Fibroblast of mammary gland (primary cell): ENCODE data around the gene MRPL16.

ENCODE experiments used
- DNase-seq: peaks from one replicate; pipeline ENCODE4 v3.0.0-alpha.2; 2010; ENCODE audit warnings: low read depth
- H3K4me3 ChIP-seq: 2 replicates; pipeline ENCODE4 v1.5.1; 2011; ENCODE audit warnings: low read depth, mild to moderate bottlenecking, low read length, moderate library complexity; ENCODE audit not compliant: control insufficient read depth
- TF ChIP-seq, protein P1 (sequence below): conservative IDR thresholded peaks from 2 replicates; pipeline ENCODE4 v1.5.1; 2011; ENCODE audit warnings: low read depth, low read length, inconsistent platforms; ENCODE audit not compliant: control insufficient read depth, insufficient read depth

The MRPL16 gene

GRCh38 chr11:59769828-59770227 is 40.8 kb downstream of the MRPL16 start:
- TF ChIP-seq, protein P1, sequence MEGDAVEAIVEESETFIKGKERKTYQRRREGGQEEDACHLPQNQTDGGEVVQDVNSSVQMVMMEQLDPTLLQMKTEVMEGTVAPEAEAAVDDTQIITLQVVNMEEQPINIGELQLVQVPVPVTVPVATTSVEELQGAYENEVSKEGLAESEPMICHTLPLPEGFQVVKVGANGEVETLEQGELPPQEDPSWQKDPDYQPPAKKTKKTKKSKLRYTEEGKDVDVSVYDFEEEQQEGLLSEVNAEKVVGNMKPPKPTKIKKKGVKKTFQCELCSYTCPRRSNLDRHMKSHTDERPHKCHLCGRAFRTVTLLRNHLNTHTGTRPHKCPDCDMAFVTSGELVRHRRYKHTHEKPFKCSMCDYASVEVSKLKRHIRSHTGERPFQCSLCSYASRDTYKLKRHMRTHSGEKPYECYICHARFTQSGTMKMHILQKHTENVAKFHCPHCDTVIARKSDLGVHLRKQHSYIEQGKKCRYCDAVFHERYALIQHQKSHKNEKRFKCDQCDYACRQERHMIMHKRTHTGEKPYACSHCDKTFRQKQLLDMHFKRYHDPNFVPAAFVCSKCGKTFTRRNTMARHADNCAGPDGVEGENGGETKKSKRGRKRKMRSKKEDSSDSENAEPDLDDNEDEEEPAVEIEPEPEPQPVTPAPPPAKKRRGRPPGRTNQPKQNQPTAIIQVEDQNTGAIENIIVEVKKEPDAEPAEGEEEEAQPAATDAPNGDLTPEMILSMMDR, result no peak
- H3K4me3 ChIP-seq, result no peak overlapping the region

DNA sequence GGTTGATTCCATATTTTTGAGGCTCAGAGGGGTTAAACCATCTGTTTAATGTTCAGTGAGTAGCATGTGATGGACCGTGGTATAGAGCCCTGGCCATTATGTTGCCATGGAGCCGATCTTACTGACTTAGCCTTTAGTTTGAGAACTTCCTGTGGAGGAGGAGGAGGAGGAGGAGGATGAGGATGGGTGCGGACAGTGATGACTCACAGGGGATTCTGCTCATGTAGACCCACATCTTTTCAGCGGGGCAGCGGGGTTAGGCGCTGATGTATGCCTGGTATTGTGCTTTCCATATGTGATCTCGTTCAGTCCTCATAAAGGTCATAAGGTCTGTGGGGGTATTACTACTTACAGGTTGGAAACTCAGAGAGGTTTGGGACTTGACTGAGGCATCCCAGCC is 41.5 kb downstream of the MRPL16 start:
- DNase-seq, result peak; percentile 20
- TF ChIP-seq, protein P1, result no peak
- no peak overlapping the region for H3K4me3 ChIP-seq

More at GRCh38 chr11:59769828-59770227, 40.8 kb downstream of the MRPL16 start:
- no peak for DNase-seq

- no peak for DNase-seq
- TF ChIP-seq, protein P1, result no peak
- H3K4me3 ChIP-seq, result no peak overlapping the region
These were observed 43.4 kb downstream of the MRPL16 start for GRCh38 chr11:59767225-59767611.

DNA sequence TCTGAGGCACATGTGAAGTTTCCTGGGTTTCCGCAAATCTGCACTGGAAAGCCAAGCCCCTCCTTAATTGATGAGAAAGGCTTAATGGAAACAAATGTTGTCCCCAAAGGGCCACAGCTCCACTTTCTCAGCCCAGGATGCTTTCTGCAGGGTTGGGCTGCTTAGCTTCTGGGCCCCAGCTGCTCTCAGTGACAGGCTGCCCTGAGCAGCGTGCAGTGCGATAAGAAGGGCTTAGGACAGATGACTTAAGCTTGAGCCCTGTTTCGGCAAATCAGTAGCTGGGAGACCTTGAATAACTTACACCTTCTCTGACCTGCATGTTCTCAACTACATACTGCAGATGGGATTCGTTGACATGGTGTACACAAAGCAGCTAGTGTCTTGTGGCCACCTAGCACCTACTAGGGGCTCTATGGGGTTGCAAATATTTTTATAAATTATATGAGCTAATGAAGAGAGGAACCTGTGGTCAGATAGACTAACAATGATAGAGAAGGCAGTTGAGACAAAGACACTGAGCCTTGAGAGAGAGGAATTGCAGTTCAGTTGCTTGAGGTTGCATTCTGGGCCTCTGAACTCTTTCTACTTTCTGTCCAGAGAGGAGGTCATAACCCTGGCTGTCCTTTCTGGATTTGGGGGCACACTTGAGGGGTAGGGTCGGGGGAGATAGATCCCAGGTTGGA is 43.9 kb downstream of the MRPL16 start:
- H3K4me3 ChIP-seq, result no peak overlapping the region
- no peak for DNase-seq
- TF ChIP-seq, protein P1, result no peak

DNA sequence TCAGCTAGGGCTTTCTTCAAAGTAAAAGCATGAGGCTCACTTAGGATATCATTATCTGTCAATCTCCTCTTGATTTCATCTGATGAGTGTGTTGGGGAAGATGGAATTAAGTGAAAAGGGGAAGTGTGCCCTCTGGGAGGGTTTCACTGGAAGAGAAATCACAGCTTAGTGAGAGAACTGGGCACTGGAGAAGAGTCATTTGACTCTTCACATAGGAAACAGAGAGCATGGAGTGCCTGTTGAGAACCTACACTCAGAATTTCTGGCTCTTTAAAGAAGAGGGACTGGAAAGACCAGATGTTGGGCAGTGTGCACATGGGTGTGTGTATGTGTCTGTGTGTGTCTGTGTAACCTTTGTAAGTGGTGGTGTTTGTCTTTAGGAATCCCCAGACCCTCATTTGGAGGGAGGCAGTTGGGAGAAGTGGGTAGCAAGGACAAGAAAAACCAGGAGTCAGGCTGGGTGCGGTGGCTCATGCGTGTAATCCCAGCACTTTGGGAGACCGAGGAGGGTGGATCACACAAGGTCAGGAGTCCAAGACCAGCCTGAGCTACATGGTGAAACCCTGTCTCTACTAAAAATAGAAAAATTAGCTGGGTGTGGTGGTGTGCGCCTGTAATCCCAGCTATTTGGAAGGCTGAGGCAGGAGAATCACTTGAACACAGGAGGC is 45.4 kb downstream of the MRPL16 start:
- TF ChIP-seq, protein P1, result no peak
- H3K4me3 ChIP-seq, result no peak overlapping the region
- no peak for DNase-seq

GRCh38 chr11:59761993-59762392 is 48.6 kb downstream of the MRPL16 start:
- H3K4me3 ChIP-seq, result no peak overlapping the region
- DNase-seq, result no peak
- TF ChIP-seq, protein P1, result no peak
